Right lobe of liver (tissue), 6 donors: Measurements from ENCODE around the gene TFRC. TPM values are rescaled to one million over a fixed set of nuclear protein-coding genes. Genes with fewer than 3 reads are reported as not detected.

Source experiments
- ATAC-seq, 4 donors: fragments of 200-7000 bp; cut with Tn5 transposase; one replicate each; pipeline ENCODE4 v1.9.1; 2020; ENCODE audit warnings: mild to moderate bottlenecking in 4 of 4, moderate library complexity in 4 of 4
- DNase-seq, 3 donors: peaks; one replicate each; pipeline ENCODE4 v3.0.0-alpha.2; 2020
- H3K27ac ChIP-seq, 3 donors: fragments of 200-600 bp; one replicate each; pipeline ENCODE4 v1.8.0; 2022
- H3K27me3 ChIP-seq, 2 donors: fragments of 200-600 bp; one replicate each; pipeline ENCODE4 v1.8.0; 2022
- H3K36me3 ChIP-seq, 4 donors: fragments of 200-600 bp; sonication (generic) in 1 of 4; one replicate each; pipeline versions ENCODE4 v1.5.1 to v1.8.0; 2017 to 2022; ENCODE audit warnings: control low read depth in 1 of 4
- H3K4me1 ChIP-seq, 4 donors: fragments of 200-600 bp; sonication (generic) in 1 of 4; one replicate each; pipeline versions ENCODE4 v1.5.1 to v1.8.0; 2017 to 2022; ENCODE audit warnings: control low read depth in 1 of 4
- H3K4me3 ChIP-seq, 3 donors: fragments of 200-600 bp; one replicate each; pipeline ENCODE4 v1.8.0; 2022
- H3K9me3 ChIP-seq, 4 donors: fragments of 200-600 bp; sonication (generic) in 1 of 4; one replicate each; pipeline versions ENCODE4 v1.5.1 to v1.8.0; 2017 to 2022; ENCODE audit warnings: control low read depth in 1 of 4
- POLR2A ChIP-seq: fragments of 450-650 bp; IDR thresholded peaks from one replicate; pipeline ENCODE4 v1.6.1; 2017; ENCODE audit warnings: antibody characterized with exemption, mild to moderate bottlenecking
- WGBS: methylation state at CpG from one replicate; pipeline ENCODE4 v1.1.6; 2018; ENCODE audit warnings: low coverage, low lambda C conversion rate; ENCODE audit not compliant: insufficient coverage; ENCODE audit errors: missing lambda C conversion rate; 5-methylcytosine and 5-hydroxymethylcytosine counted together
- intact Hi-C, 2 donors: fragments of 100-400 bp; cut with DNase I; formaldehyde crosslinking; loops; one replicate each; pipeline versions ENCODE4 v1.11.2 to v1.14.1; 2022
- total RNA-seq, 6 experiments: library from RNA; depleted of rRNA in 2 of 6; stranded (reverse); fragments of >200 nt in 2 of 6; fragmentation: NEBNext Ultra II Directional in 3 of 6; extraction: Animal tissue kit (Norgen Biotek cat#: 25700) in 3 of 6; gene quantifications; one replicate each; pipeline versions ENCODE4 v1.1.0 to v1.2.4, GENCODE V29; 2016 to 2023
- TF ChIP-seq, protein P1 (sequence below), 4 donors: fragments of 200-600 bp in 3 of 4; fragments of 450-650 bp in 1 of 4; IDR thresholded peaks; one replicate each; pipeline versions ENCODE4 v1.5.1 to v1.8.0; 2016 to 2022; ENCODE audit warnings: antibody characterized with exemption in 4 of 4, mild to moderate bottlenecking in 2 of 4
- donor health status: DM: no; HTN: yes; CAD: no.
- donor health status: DM: no; HTN: no; CAD: no.
- donor health status: DM: no; HTN: no; CAD: no.
- donor health status: DM: no; HTN: yes; CAD: no.
- donor health status: DM: no; HTN: yes; CAD: no.

The TFRC gene
- total RNA-seq, 6 experiments from 2014 or later: 20.5 to 132 (median 70.7) TPM

DNA sequence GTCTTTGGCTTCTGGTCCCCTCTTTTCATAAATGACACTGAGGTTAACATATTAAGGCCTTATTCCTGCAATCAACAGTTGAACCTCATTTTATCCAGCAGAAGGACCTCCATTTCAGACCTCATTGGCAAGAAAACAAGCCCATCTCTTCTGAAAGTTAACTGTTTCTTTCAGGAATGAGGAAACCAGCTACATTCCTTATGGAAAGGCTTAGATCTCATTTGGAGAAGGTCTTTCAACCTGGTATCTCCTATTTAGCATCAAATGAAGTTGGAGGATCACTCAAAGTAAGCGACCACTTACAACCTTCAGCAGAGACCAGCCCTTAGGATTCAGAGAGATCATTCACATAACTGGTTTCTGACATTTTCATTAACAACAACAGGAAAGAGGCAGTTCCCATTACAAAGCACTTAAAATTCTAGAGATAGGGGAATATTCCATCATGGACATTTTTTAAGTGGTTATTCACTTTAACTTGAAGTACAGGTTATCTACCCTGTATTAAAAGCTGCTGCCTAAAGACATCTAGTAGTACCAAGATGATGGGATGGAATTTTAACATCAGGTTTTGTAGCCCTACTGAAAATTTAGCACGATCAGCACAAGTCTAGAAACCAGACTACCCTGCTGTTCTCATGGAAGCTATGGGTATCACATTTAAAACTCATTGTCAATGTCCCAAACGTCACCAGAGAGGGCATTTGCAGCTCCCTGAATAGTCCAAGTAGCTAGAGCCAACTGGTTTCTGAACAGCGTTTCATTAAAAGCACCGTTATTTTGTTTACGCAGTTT lies 30.4 kb downstream of the TFRC start:
- DNase-seq: no peak
- WGBS: 93% methylated on average over 6 of the region's 6 CpGs
- no peak for TF ChIP-seq POLR2A
- Histone ChIP-seq H3K4me3 (no peak overlapping the region), H3K4me1 (peaks cover 0 to 23% (median 6%) of the 10 kb centered on the region in 4 donors), H3K36me3 (peaks cover 16 to 74% (median 44%) of the 10 kb centered on the region in 4 donors), H3K27ac (no peak overlapping the region), H3K9me3 (no peaks in the 10 kb centered on the region), H3K27me3 (no peaks in the 10 kb centered on the region)
- intact Hi-C loops: no loop called here
- ATAC-seq: no peak

GRCh38 chr3:196050597-196050996 lies 31.3 kb downstream of the TFRC start:
- no peak for TF ChIP-seq POLR2A
- Histone ChIP-seq H3K4me3 (no peak overlapping the region), H3K27ac (no peak overlapping the region), H3K9me3 (no peaks in the 10 kb centered on the region), H3K4me1 (peaks cover 0 to 19% (median 3%) of the 10 kb centered on the region in 4 donors), H3K36me3 (peaks cover 10 to 68% (median 41%) of the 10 kb centered on the region in 4 donors), H3K27me3 (no peaks in the 10 kb centered on the region)
- DNase-seq: no peak
- intact Hi-C loops: no loop called here
- ATAC-seq: no peak
- 65% methylated on average over 3 of the region's 3 CpGs for WGBS

- H3K36me3 ChIP-seq: peaks cover 10 to 59% (median 35%) of the 10 kb centered on the region in 4 donors
- peaks cover 0 to 15% (median 3%) of the 10 kb centered on the region in 4 donors for H3K4me1 ChIP-seq
- intact Hi-C loops: loop anchor here in 1 of 2 donors (10.0 kb wide), 1 partner anchor 145 kb away; no protein-coding TSS in a partner anchor
- DNase-seq (no peak), ATAC-seq (no peak)
- 90% methylated on average over 11 of the region's 11 CpGs for WGBS
- no peak overlapping the region for H3K27ac ChIP-seq
- no peak overlapping the region for H3K4me3 ChIP-seq
- TF ChIP-seq POLR2A: no peak
- TF ChIP-seq, protein P1, sequence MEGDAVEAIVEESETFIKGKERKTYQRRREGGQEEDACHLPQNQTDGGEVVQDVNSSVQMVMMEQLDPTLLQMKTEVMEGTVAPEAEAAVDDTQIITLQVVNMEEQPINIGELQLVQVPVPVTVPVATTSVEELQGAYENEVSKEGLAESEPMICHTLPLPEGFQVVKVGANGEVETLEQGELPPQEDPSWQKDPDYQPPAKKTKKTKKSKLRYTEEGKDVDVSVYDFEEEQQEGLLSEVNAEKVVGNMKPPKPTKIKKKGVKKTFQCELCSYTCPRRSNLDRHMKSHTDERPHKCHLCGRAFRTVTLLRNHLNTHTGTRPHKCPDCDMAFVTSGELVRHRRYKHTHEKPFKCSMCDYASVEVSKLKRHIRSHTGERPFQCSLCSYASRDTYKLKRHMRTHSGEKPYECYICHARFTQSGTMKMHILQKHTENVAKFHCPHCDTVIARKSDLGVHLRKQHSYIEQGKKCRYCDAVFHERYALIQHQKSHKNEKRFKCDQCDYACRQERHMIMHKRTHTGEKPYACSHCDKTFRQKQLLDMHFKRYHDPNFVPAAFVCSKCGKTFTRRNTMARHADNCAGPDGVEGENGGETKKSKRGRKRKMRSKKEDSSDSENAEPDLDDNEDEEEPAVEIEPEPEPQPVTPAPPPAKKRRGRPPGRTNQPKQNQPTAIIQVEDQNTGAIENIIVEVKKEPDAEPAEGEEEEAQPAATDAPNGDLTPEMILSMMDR (IDR thresholded peaks at IDR 0.05): no peak
- H3K9me3 ChIP-seq: no peaks in the 10 kb centered on the region
- no peaks in the 10 kb centered on the region for H3K27me3 ChIP-seq
These were observed 32.2 kb downstream of the TFRC start for GRCh38 chr3:196049653-196050052.

GRCh38 chr3:196048922-196049598 lies 32.8 kb downstream of the TFRC start:
- Histone ChIP-seq H3K4me3 (no peak overlapping the region), H3K36me3 (peaks cover 5 to 54% (median 33%) of the 10 kb centered on the region in 4 donors), H3K4me1 (peaks cover 0 to 15% (median 3%) of the 10 kb centered on the region in 4 donors), H3K27me3 (no peaks in the 10 kb centered on the region), H3K27ac (no peak overlapping the region), H3K9me3 (no peaks in the 10 kb centered on the region)
- intact Hi-C loops: loop anchor here in 1 of 2 donors (10.0 kb wide), 1 partner anchor 146 kb away; no protein-coding TSS in a partner anchor
- ATAC-seq (no peak), DNase-seq (no peak)
- 88% methylated on average over 9 of the region's 9 CpGs for WGBS
- TF ChIP-seq, protein P1 (IDR thresholded peaks at IDR 0.05): no peak
- no peak for TF ChIP-seq POLR2A

- 56% methylated on average over 7 of the region's 11 CpGs for WGBS
These were observed 34.4 kb downstream of the TFRC start for GRCh38 chr3:196047391-196048030.

More at GRCh38 chr3:196047391-196048030, 34.4 kb downstream of the TFRC start:
- no peak for DNase-seq
- TF ChIP-seq, protein P1 (IDR thresholded peaks at IDR 0.05): no peak
- TF ChIP-seq POLR2A: no peak
- no peaks in the 10 kb centered on the region for H3K9me3 ChIP-seq
- H3K4me1 ChIP-seq: peaks cover 0 to 15% (median 3%) of the 10 kb centered on the region in 4 donors
- H3K27me3 ChIP-seq: no peaks in the 10 kb centered on the region
- peak; percentile 56 to 74 (median 65) for ATAC-seq
- peaks cover 0 to 38% (median 21%) of the 10 kb centered on the region in 4 donors for H3K36me3 ChIP-seq
- H3K4me3 ChIP-seq: no peak overlapping the region
- intact Hi-C loops: loop anchor here in 1 of 2 donors (10.0 kb wide), 1 partner anchor 147 kb away; no protein-coding TSS in a partner anchor
- no peak overlapping the region for H3K27ac ChIP-seq
